B cell (primary cell): ENCODE measurements around the gene MIPEP. TPM values are rescaled to one million over a fixed set of nuclear protein-coding genes. Genes with fewer than 3 reads are reported as not detected.

Source experiments
- ATAC-seq: fragments of 200-7000 bp; cut with Tn5 transposase; one replicate; pipeline ENCODE4 v1.10.0; 2021; ENCODE audit warnings: low read depth, mild to moderate bottlenecking, moderate number of reproducible peaks, moderate library complexity
- CTCF ChIA-PET: fragments of 350-600 bp; sonication (Branson Sonifier 250); formaldehyde crosslinking; loops from one replicate; lab custom pipeline; 2021; ENCODE audit warnings: antibody characterized with exemption, inconsistent platforms; lab: Charles Lee
- POLR2A ChIA-PET: fragments of 350-600 bp; sonication (Branson Sonifier 250); formaldehyde crosslinking; loops from one replicate; lab custom pipeline; 2021; ENCODE audit warnings: antibody characterized with exemption; lab: Charles Lee
- DNase-seq: peaks from one replicate; pipeline ENCODE4 v3.0.0; 2013
- H2AFZ ChIP-seq: 2 replicates; pipeline ENCODE4 v1.6.1; 2012; ENCODE audit warnings: mild to moderate bottlenecking, low read depth, low read length; ENCODE audit not compliant: insufficient read depth, poor library complexity, severe bottlenecking
- H3K27ac ChIP-seq, 2 donors: 1 replicate in 1 of 2; 2 replicates in 1 of 2; pipeline ENCODE4 v1.5.1; 2012 to 2013; ENCODE audit warnings: low read length in 2 of 2, mild to moderate bottlenecking in 2 of 2, moderate library complexity in 1 of 2
- H3K27me3 ChIP-seq, 4 experiments: fragments of 200-600 bp in 1 of 4; sonication (generic) in 1 of 4; replicated peaks in 1 of 4; 1 replicate in 2 of 4; 2 replicates in 2 of 4; pipeline versions ENCODE4 v1.6.1 to v1.7.0; 2013 to 2016; ENCODE audit warnings: low read length in 3 of 4, mild to moderate bottlenecking in 2 of 4, mixed read lengths in 1 of 4, moderate library complexity in 1 of 4; ENCODE audit not compliant: insufficient read depth in 4 of 4, control insufficient read depth in 3 of 4; ENCODE audit errors: control extremely low read depth in 1 of 4
- H3K36me3 ChIP-seq, 2 experiments: replicated peaks in 1 of 2; 1 replicate in 1 of 2; 2 replicates in 1 of 2; pipeline versions ENCODE4 v1.6.1 to v1.7.1; 2013; ENCODE audit warnings: low read length in 1 of 2; ENCODE audit not compliant: insufficient read depth in 2 of 2, control insufficient read depth in 1 of 2; ENCODE audit errors: control extremely low read depth in 1 of 2, extremely low read depth in 1 of 2
- H3K4me1 ChIP-seq, 2 donors: fragments of 200-600 bp in 1 of 2; sonication (generic) in 1 of 2; 1 replicate in 1 of 2; 2 replicates in 1 of 2; pipeline versions ENCODE4 v1.5.1 to v1.6.1; 2013 to 2017; ENCODE audit warnings: low read length in 2 of 2; ENCODE audit not compliant: control insufficient read depth in 2 of 2, insufficient read depth in 2 of 2
- H3K4me2 ChIP-seq: replicated peaks from 2 replicates; pipeline ENCODE3; 2012; ENCODE audit warnings: mild to moderate bottlenecking, low read depth, low read length; ENCODE audit not compliant: poor library complexity, severe bottlenecking
- H3K4me3 ChIP-seq, 5 experiments: fragments of 200-600 bp in 1 of 5; sonication (generic) in 1 of 5; 1 replicate in 3 of 5; 2 replicates in 2 of 5; pipeline versions ENCODE4 v1.5.1 to v1.7.0; 2011 to 2016; ENCODE audit warnings: low read length in 4 of 5, mild to moderate bottlenecking in 4 of 5, low read depth in 2 of 5, control low read depth in 1 of 5, moderate library complexity in 1 of 5; ENCODE audit not compliant: insufficient read depth in 1 of 5; ENCODE audit errors: control extremely low read depth in 1 of 5, extremely low read depth in 1 of 5
- H3K79me2 ChIP-seq: fragments of 200-600 bp; sonication (generic); one replicate; pipeline ENCODE4 v1.6.0; 2016; ENCODE audit warnings: low read length; ENCODE audit not compliant: control insufficient read depth, insufficient read depth
- H3K9ac ChIP-seq: fragments of 200-600 bp; sonication (generic); 2 replicates; pipeline ENCODE4 v1.6.1; 2017; ENCODE audit warnings: mild to moderate bottlenecking, low read length, moderate library complexity
- H3K9me3 ChIP-seq, 3 donors: one replicate each; pipeline versions ENCODE4 v1.6.1 to v1.7.1; 2013; ENCODE audit warnings: low read length in 2 of 3; ENCODE audit not compliant: control insufficient read depth in 2 of 3, insufficient read depth in 1 of 3; ENCODE audit errors: control extremely low read depth in 1 of 3
- H4K20me1 ChIP-seq: 2 replicates; pipeline ENCODE4 v1.6.0; 2012; ENCODE audit warnings: mild to moderate bottlenecking, low read length; ENCODE audit not compliant: insufficient read depth, control insufficient read depth, poor library complexity, severe bottlenecking
- H3K27ac Mint-ChIP-seq: one replicate; pipeline ENCODE4 v1.8.0; 2021; ENCODE audit warnings: mixed read lengths
- H3K27me3 Mint-ChIP-seq: one replicate; pipeline ENCODE4 v1.8.0; 2021; ENCODE audit warnings: mixed read lengths
- H3K4me1 Mint-ChIP-seq: one replicate; pipeline ENCODE4 v1.8.0; 2021; ENCODE audit warnings: mixed read lengths
- H3K4me3 Mint-ChIP-seq: one replicate; pipeline ENCODE4 v1.8.0; 2021; ENCODE audit warnings: mixed read lengths
- H3K9me3 Mint-ChIP-seq: one replicate; pipeline ENCODE4 v1.8.0; 2022; ENCODE audit warnings: mixed read lengths; ENCODE audit not compliant: insufficient read depth
- CTCF ChIP-seq: fragments of 200-600 bp; IDR thresholded peaks from one replicate; pipeline ENCODE4 v1.8.0; 2022; ENCODE audit warnings: antibody characterized with exemption, mild to moderate bottlenecking
- EZH2 ChIP-seq: IDR thresholded peaks from 2 replicates; pipeline ENCODE4 v1.6.1; 2012; ENCODE audit warnings: borderline replicate concordance, low read depth, mild to moderate bottlenecking, moderate library complexity, low read length; ENCODE audit not compliant: insufficient read depth, poor library complexity, severe bottlenecking
- WGBS: methylation state at CpG from one replicate; pipeline ENCODE4 v1.1.5; 2013; ENCODE audit warnings: missing lambda C conversion rate; ENCODE audit not compliant: insufficient coverage; 5-methylcytosine and 5-hydroxymethylcytosine counted together
- intact Hi-C: fragments of 100-400 bp; cut with micrococcal nuclease; formaldehyde crosslinking; loops from one replicate; pipeline ENCODE4 v1.10.0; 2022
- polyA plus RNA-seq: library from polyadenylated mRNA; depleted of rRNA; stranded (reverse); fragments of >200 nt; gene quantifications from 2 replicates; pipeline ENCODE4 v1.2.3, GENCODE V29; 2012
- total RNA-seq, 2 donors: library from RNA; stranded (reverse); fragments of 120-200 nt in 1 of 2; gene quantifications; 1 replicate in 1 of 2; 2 replicates in 1 of 2; pipeline versions ENCODE4 v1.2.3 to v1.2.4, GENCODE V29; 2013 to 2022

Gene MIPEP
- total and polyA plus RNA-seq, 2 donors (not counting 1 experiment from before 2014, with no cell fraction given): 6.2 to 16.9 TPM

- ATAC-seq: no peak
- peaks cover 19% of the 10 kb centered on the region for H3K27me3 Mint-ChIP-seq
- Histone ChIP-seq H3K9ac (no peak overlapping the region), H3K27me3 (peaks cover 0 to 6% (median 0%) of the 10 kb centered on the region in 4 experiments), H3K9me3 (peaks cover 0 to 19% (median 0%) of the 10 kb centered on the region in 3 donors), H3K27ac (no peak overlapping the region), H3K4me2 (no peak overlapping the region), H3K36me3 (no peaks in the 10 kb centered on the region), H4K20me1 (no peaks in the 10 kb centered on the region), H2AFZ (no peak overlapping the region), H3K4me1 (no peaks in the 10 kb centered on the region), H3K79me2 (no peaks in the 10 kb centered on the region), H3K4me3 (no peak overlapping the region)
- intact Hi-C loops: no loop called here
- no peak overlapping the region for H3K27ac Mint-ChIP-seq
- ChIA-PET POLR2A (no interaction called here), CTCF (no interaction called here)
- H3K4me1 Mint-ChIP-seq: peaks cover 4% of the 10 kb centered on the region
- DNase-seq: no peak
- TF ChIP-seq EZH2: no peak
- TF ChIP-seq CTCF: no peak
- 93% methylated on average over 1 of the region's 2 CpGs for WGBS
- peaks cover 4% of the 10 kb centered on the region for H3K9me3 Mint-ChIP-seq
- H3K4me3 Mint-ChIP-seq: no peak overlapping the region
Measured at GRCh38 chr13:23716401-23716800, 172.8 kb downstream of the MIPEP start.

GRCh38 chr13:23715762-23716235, 173.4 kb downstream of the MIPEP start:
- ChIA-PET POLR2A (no interaction called here), CTCF (no interaction called here)
- Histone ChIP-seq H3K9me3 (peaks cover 0 to 13% (median 0%) of the 10 kb centered on the region in 3 donors), H3K4me3 (no peak overlapping the region), H4K20me1 (no peaks in the 10 kb centered on the region), H3K79me2 (no peaks in the 10 kb centered on the region), H3K4me2 (no peak overlapping the region), H2AFZ (no peak overlapping the region), H3K27ac (no peak overlapping the region), H3K36me3 (no peaks in the 10 kb centered on the region), H3K9ac (no peak overlapping the region), H3K4me1 (no peaks in the 10 kb centered on the region), H3K27me3 (peaks cover 0 to 6% (median 0%) of the 10 kb centered on the region in 4 experiments)
- ATAC-seq (no peak), DNase-seq (peak; percentile 14)
- H3K4me1 Mint-ChIP-seq: peaks cover 4% of the 10 kb centered on the region
- TF ChIP-seq EZH2 (no peak), CTCF (no peak)
- peaks cover 4% of the 10 kb centered on the region for H3K9me3 Mint-ChIP-seq
- peaks cover 19% of the 10 kb centered on the region for H3K27me3 Mint-ChIP-seq
- H3K27ac Mint-ChIP-seq: no peak overlapping the region
- no peak overlapping the region for H3K4me3 Mint-ChIP-seq
- intact Hi-C loops: no loop called here
- 82% methylated on average over 10 of the region's 11 CpGs for WGBS
